Thoracic aorta (tissue), 2 donors: ENCODE measurements around the gene LRAT. TPM values are rescaled to one million over a fixed set of nuclear protein-coding genes. Genes with fewer than 3 reads are reported as not detected.

Experiments
- ATAC-seq: fragments of 150-250 bp; one replicate; pipeline ENCODE4 v1.8.0; 2017; ENCODE audit warnings: low read depth; ENCODE audit not compliant: insufficient number of reproducible peaks, low FRiP score
- DNase-seq: peaks from one replicate; pipeline ENCODE4 v3.0.0-alpha.2; 2020; ENCODE audit warnings: low spot score
- H3K27ac ChIP-seq, 2 donors: fragments of 200-600 bp; sonication (generic); 1 replicate in 1 of 2; 2 replicates in 1 of 2; pipeline ENCODE4 v1.5.1; 2016; ENCODE audit warnings: mild to moderate bottlenecking in 2 of 2, moderate library complexity in 2 of 2
- H3K27me3 ChIP-seq: fragments of 200-600 bp; sonication (generic); replicated peaks from 2 replicates; pipeline ENCODE4 v1.6.0; 2016; ENCODE audit warnings: mild to moderate bottlenecking; ENCODE audit not compliant: insufficient read depth
- H3K36me3 ChIP-seq: fragments of 200-600 bp; sonication (generic); one replicate; pipeline ENCODE4 v1.5.1; 2016
- H3K4me1 ChIP-seq, 2 donors: fragments of 200-600 bp; sonication (generic); 1 replicate in 1 of 2; 2 replicates in 1 of 2; pipeline versions ENCODE4 v1.5.1 to v1.6.0; 2016; ENCODE audit warnings: low read depth in 2 of 2, mild to moderate bottlenecking in 1 of 2; ENCODE audit not compliant: control insufficient read depth in 1 of 2
- H3K4me3 ChIP-seq: fragments of 200-600 bp; sonication (generic); 2 replicates; pipeline ENCODE4 v1.5.1; 2016; ENCODE audit warnings: mild to moderate bottlenecking
- H3K9me3 ChIP-seq: fragments of 200-600 bp; sonication (generic); 2 replicates; pipeline ENCODE4 v1.5.1; 2016
- CTCF ChIP-seq: fragments of 200-600 bp; sonication (generic); IDR thresholded peaks from one replicate; pipeline ENCODE4 v1.5.1; 2019; ENCODE audit warnings: antibody characterized with exemption
- total RNA-seq, 2 donors: library from RNA; depleted of rRNA; stranded (reverse); fragments of >200 nt; gene quantifications; one replicate each; pipeline versions ENCODE4 v1.1.0 to v1.2.3, GENCODE V29; 2016

LRAT gene
- total RNA-seq, 2 donors from 2014 or later, result not detected

- H3K27me3 ChIP-seq, result peaks cover 5% of the 10 kb centered on the region
- no peak overlapping the region for H3K4me3 ChIP-seq
- H3K4me1 ChIP-seq, result peaks cover 13 to 17% of the 10 kb centered on the region in 2 donors
- H3K9me3 ChIP-seq, result no peaks in the 10 kb centered on the region
- no peaks in the 10 kb centered on the region for H3K36me3 ChIP-seq
- TF ChIP-seq CTCF, result no peak
- no peak for ATAC-seq
- DNase-seq, result no peak
- no peak overlapping the region for H3K27ac ChIP-seq
Observed at GRCh38 chr4:154740462-154740861, 3.3 kb upstream of the LRAT start.

GRCh38 chr4:154741131-154741665, 2.6 kb upstream of the LRAT start:
- no peaks in the 10 kb centered on the region for H3K36me3 ChIP-seq
- no peak overlapping the region for H3K27ac ChIP-seq
- peak overlapping the region; percentile 79 for H3K4me3 ChIP-seq
- peaks cover 5% of the 10 kb centered on the region for H3K27me3 ChIP-seq
- no peaks in the 10 kb centered on the region for H3K9me3 ChIP-seq
- ATAC-seq, result no peak
- DNase-seq, result no peak
- peaks cover 13 to 17% of the 10 kb centered on the region in 2 donors for H3K4me1 ChIP-seq
- no peak for TF ChIP-seq CTCF

GRCh38 chr4:154741922-154742850, 1.6 kb upstream of the LRAT start:
- peaks cover 5% of the 10 kb centered on the region for H3K27me3 ChIP-seq
- ATAC-seq, result no peak
- no peak overlapping the region for H3K27ac ChIP-seq
- TF ChIP-seq CTCF, result no peak
- peak overlapping the region; percentile 79 for H3K4me3 ChIP-seq
- H3K36me3 ChIP-seq, result no peaks in the 10 kb centered on the region
- H3K9me3 ChIP-seq, result no peaks in the 10 kb centered on the region
- peaks cover 13 to 17% of the 10 kb centered on the region in 2 donors for H3K4me1 ChIP-seq
- no peak for DNase-seq

- Histone ChIP-seq H3K27ac (no peak overlapping the region), H3K4me3 (peak overlapping the region; percentile 79), H3K4me1 (peaks cover 13 to 17% of the 10 kb centered on the region in 2 donors), H3K36me3 (no peaks in the 10 kb centered on the region), H3K9me3 (no peaks in the 10 kb centered on the region), H3K27me3 (peaks cover 5% of the 10 kb centered on the region)
- no peak for TF ChIP-seq CTCF
- DNase-seq (no peak), ATAC-seq (no peak)
Observed at GRCh38 chr4:154744341-154744926, 634 bp downstream of the LRAT start.

- Histone ChIP-seq H3K27ac (no peak overlapping the region), H3K27me3 (no peaks in the 10 kb centered on the region), H3K4me1 (no peaks in the 10 kb centered on the region), H3K9me3 (no peaks in the 10 kb centered on the region), H3K36me3 (no peaks in the 10 kb centered on the region), H3K4me3 (no peak overlapping the region)
- no peak for ATAC-seq
- DNase-seq, result no peak
- no peak for TF ChIP-seq CTCF
Observed at GRCh38 chr4:154757713-154758112, 13.9 kb downstream of the LRAT start.
